B cell (primary cell): ENCODE results near the gene TNIK. TPM values are rescaled to one million over a fixed set of nuclear protein-coding genes. Genes with fewer than 3 reads are reported as not detected.

Experiments used
- ATAC-seq: fragments of 200-7000 bp; cut with Tn5 transposase; one replicate; pipeline ENCODE4 v1.10.0; 2021; ENCODE audit warnings: low read depth, mild to moderate bottlenecking, moderate number of reproducible peaks, moderate library complexity
- CTCF ChIA-PET: fragments of 350-600 bp; sonication (Branson Sonifier 250); formaldehyde crosslinking; loops from one replicate; lab custom pipeline; 2021; ENCODE audit warnings: antibody characterized with exemption, inconsistent platforms; lab: Charles Lee
- POLR2A ChIA-PET: fragments of 350-600 bp; sonication (Branson Sonifier 250); formaldehyde crosslinking; loops from one replicate; lab custom pipeline; 2021; ENCODE audit warnings: antibody characterized with exemption; lab: Charles Lee
- DNase-seq: peaks from one replicate; pipeline ENCODE4 v3.0.0; 2013
- H2AFZ ChIP-seq: 2 replicates; pipeline ENCODE4 v1.6.1; 2012; ENCODE audit warnings: mild to moderate bottlenecking, low read depth, low read length; ENCODE audit not compliant: insufficient read depth, poor library complexity, severe bottlenecking
- H3K27ac ChIP-seq, 2 donors: 1 replicate in 1 of 2; 2 replicates in 1 of 2; pipeline ENCODE4 v1.5.1; 2012 to 2013; ENCODE audit warnings: low read length in 2 of 2, mild to moderate bottlenecking in 2 of 2, moderate library complexity in 1 of 2
- H3K27me3 ChIP-seq, 4 experiments: fragments of 200-600 bp in 1 of 4; sonication (generic) in 1 of 4; replicated peaks in 1 of 4; 1 replicate in 2 of 4; 2 replicates in 2 of 4; pipeline versions ENCODE4 v1.6.1 to v1.7.0; 2013 to 2016; ENCODE audit warnings: low read length in 3 of 4, mild to moderate bottlenecking in 2 of 4, mixed read lengths in 1 of 4, moderate library complexity in 1 of 4; ENCODE audit not compliant: insufficient read depth in 4 of 4, control insufficient read depth in 3 of 4; ENCODE audit errors: control extremely low read depth in 1 of 4
- H3K36me3 ChIP-seq, 2 experiments: replicated peaks in 1 of 2; 1 replicate in 1 of 2; 2 replicates in 1 of 2; pipeline versions ENCODE4 v1.6.1 to v1.7.1; 2013; ENCODE audit warnings: low read length in 1 of 2; ENCODE audit not compliant: insufficient read depth in 2 of 2, control insufficient read depth in 1 of 2; ENCODE audit errors: control extremely low read depth in 1 of 2, extremely low read depth in 1 of 2
- H3K4me1 ChIP-seq, 2 donors: fragments of 200-600 bp in 1 of 2; sonication (generic) in 1 of 2; 1 replicate in 1 of 2; 2 replicates in 1 of 2; pipeline versions ENCODE4 v1.5.1 to v1.6.1; 2013 to 2017; ENCODE audit warnings: low read length in 2 of 2; ENCODE audit not compliant: control insufficient read depth in 2 of 2, insufficient read depth in 2 of 2
- H3K4me2 ChIP-seq: replicated peaks from 2 replicates; pipeline ENCODE3; 2012; ENCODE audit warnings: mild to moderate bottlenecking, low read depth, low read length; ENCODE audit not compliant: poor library complexity, severe bottlenecking
- H3K4me3 ChIP-seq, 5 experiments: fragments of 200-600 bp in 1 of 5; sonication (generic) in 1 of 5; 1 replicate in 3 of 5; 2 replicates in 2 of 5; pipeline versions ENCODE4 v1.5.1 to v1.7.0; 2011 to 2016; ENCODE audit warnings: low read length in 4 of 5, mild to moderate bottlenecking in 4 of 5, low read depth in 2 of 5, control low read depth in 1 of 5, moderate library complexity in 1 of 5; ENCODE audit not compliant: insufficient read depth in 1 of 5; ENCODE audit errors: control extremely low read depth in 1 of 5, extremely low read depth in 1 of 5
- H3K79me2 ChIP-seq: fragments of 200-600 bp; sonication (generic); one replicate; pipeline ENCODE4 v1.6.0; 2016; ENCODE audit warnings: low read length; ENCODE audit not compliant: control insufficient read depth, insufficient read depth
- H3K9ac ChIP-seq: fragments of 200-600 bp; sonication (generic); 2 replicates; pipeline ENCODE4 v1.6.1; 2017; ENCODE audit warnings: mild to moderate bottlenecking, low read length, moderate library complexity
- H3K9me3 ChIP-seq, 3 donors: one replicate each; pipeline versions ENCODE4 v1.6.1 to v1.7.1; 2013; ENCODE audit warnings: low read length in 2 of 3; ENCODE audit not compliant: control insufficient read depth in 2 of 3, insufficient read depth in 1 of 3; ENCODE audit errors: control extremely low read depth in 1 of 3
- H4K20me1 ChIP-seq: 2 replicates; pipeline ENCODE4 v1.6.0; 2012; ENCODE audit warnings: mild to moderate bottlenecking, low read length; ENCODE audit not compliant: insufficient read depth, control insufficient read depth, poor library complexity, severe bottlenecking
- H3K27ac Mint-ChIP-seq: one replicate; pipeline ENCODE4 v1.8.0; 2021; ENCODE audit warnings: mixed read lengths
- H3K27me3 Mint-ChIP-seq: one replicate; pipeline ENCODE4 v1.8.0; 2021; ENCODE audit warnings: mixed read lengths
- H3K4me1 Mint-ChIP-seq: one replicate; pipeline ENCODE4 v1.8.0; 2021; ENCODE audit warnings: mixed read lengths
- H3K4me3 Mint-ChIP-seq: one replicate; pipeline ENCODE4 v1.8.0; 2021; ENCODE audit warnings: mixed read lengths
- H3K9me3 Mint-ChIP-seq: one replicate; pipeline ENCODE4 v1.8.0; 2022; ENCODE audit warnings: mixed read lengths; ENCODE audit not compliant: insufficient read depth
- CTCF ChIP-seq: fragments of 200-600 bp; IDR thresholded peaks from one replicate; pipeline ENCODE4 v1.8.0; 2022; ENCODE audit warnings: antibody characterized with exemption, mild to moderate bottlenecking
- EZH2 ChIP-seq: IDR thresholded peaks from 2 replicates; pipeline ENCODE4 v1.6.1; 2012; ENCODE audit warnings: borderline replicate concordance, low read depth, mild to moderate bottlenecking, moderate library complexity, low read length; ENCODE audit not compliant: insufficient read depth, poor library complexity, severe bottlenecking
- WGBS: methylation state at CpG from one replicate; pipeline ENCODE4 v1.1.5; 2013; ENCODE audit warnings: missing lambda C conversion rate; ENCODE audit not compliant: insufficient coverage; 5-methylcytosine and 5-hydroxymethylcytosine counted together
- intact Hi-C: fragments of 100-400 bp; cut with micrococcal nuclease; formaldehyde crosslinking; loops from one replicate; pipeline ENCODE4 v1.10.0; 2022
- polyA plus RNA-seq: library from polyadenylated mRNA; depleted of rRNA; stranded (reverse); fragments of >200 nt; gene quantifications from 2 replicates; pipeline ENCODE4 v1.2.3, GENCODE V29; 2012
- total RNA-seq, 2 donors: library from RNA; stranded (reverse); fragments of 120-200 nt in 1 of 2; gene quantifications; 1 replicate in 1 of 2; 2 replicates in 1 of 2; pipeline versions ENCODE4 v1.2.3 to v1.2.4, GENCODE V29; 2013 to 2022

The TNIK gene
- total and polyA plus RNA-seq, 2 donors (not counting 1 experiment from before 2014, with no cell fraction given), result 0.66 to 7.7 TPM

DNA sequence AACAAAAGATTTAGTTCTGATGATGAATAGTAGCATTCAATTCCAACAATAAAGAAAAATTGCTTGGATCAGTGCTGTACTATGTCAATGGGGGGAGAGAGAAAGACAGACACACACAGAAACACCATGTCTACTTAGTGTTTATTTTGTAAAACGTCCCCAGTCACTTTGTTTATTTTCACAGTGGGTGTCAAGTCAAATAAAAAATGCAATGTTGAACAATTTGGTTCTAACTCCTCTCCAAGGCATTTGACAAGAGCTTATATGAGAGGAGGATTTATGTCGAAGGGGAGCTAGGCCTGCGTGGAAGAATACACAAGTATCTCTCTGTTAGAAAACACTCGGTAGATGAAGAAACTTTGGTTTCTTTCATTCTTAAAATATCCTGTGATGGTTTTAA is 232.0 kb downstream of the TNIK start:
- no peak for ATAC-seq
- no peaks in the 10 kb centered on the region for H3K79me2 ChIP-seq
- H3K9me3 ChIP-seq, result peaks cover 0 to 5% (median 0%) of the 10 kb centered on the region in 3 donors
- H3K4me3 Mint-ChIP-seq, result no peak overlapping the region
- no peak for TF ChIP-seq CTCF
- TF ChIP-seq EZH2, result no peak
- intact Hi-C loops, result no loop called here
- no peak overlapping the region for H2AFZ ChIP-seq
- no peak overlapping the region for H3K4me3 ChIP-seq
- no peak overlapping the region for H3K4me2 ChIP-seq
- H4K20me1 ChIP-seq, result no peaks in the 10 kb centered on the region
- H3K4me1 ChIP-seq, result no peaks in the 10 kb centered on the region
- H3K9me3 Mint-ChIP-seq, result peaks cover 2% of the 10 kb centered on the region
- DNase-seq, result no peak
- H3K27ac ChIP-seq, result no peak overlapping the region
- WGBS, result no CpG with 5 or more reads among the region's 4 CpGs
- no peak overlapping the region for H3K9ac ChIP-seq
- no peaks in the 10 kb centered on the region for H3K27me3 ChIP-seq
- CTCF ChIA-PET, result no interaction called here
- no peak overlapping the region for H3K27ac Mint-ChIP-seq
- H3K4me1 Mint-ChIP-seq, result no peaks in the 10 kb centered on the region
- no peaks in the 10 kb centered on the region for H3K36me3 ChIP-seq
- H3K27me3 Mint-ChIP-seq, result no peaks in the 10 kb centered on the region
- POLR2A ChIA-PET, result no interaction called here

DNA sequence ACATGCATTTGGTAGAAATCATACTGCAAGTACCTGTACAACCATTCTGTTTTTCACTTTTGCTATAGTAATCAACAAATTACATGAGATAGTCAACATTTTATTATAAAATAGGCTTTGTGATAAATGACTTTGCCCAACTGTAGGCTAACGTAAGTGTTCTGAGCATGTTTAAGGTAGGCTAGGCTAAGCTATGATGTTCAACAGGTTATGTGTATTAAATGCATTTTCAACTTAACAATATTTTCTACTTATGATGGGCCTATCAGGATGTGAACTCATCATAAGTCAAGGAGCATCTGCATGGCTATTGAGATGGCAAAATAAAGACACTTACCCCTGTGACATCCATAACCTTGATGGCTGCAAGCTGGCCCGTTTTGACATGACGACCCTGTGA is 232.4 kb downstream of the TNIK start:
- Mint-ChIP-seq H3K4me1 (no peaks in the 10 kb centered on the region), H3K27ac (no peak overlapping the region), H3K27me3 (no peaks in the 10 kb centered on the region), H3K9me3 (peaks cover 2% of the 10 kb centered on the region), H3K4me3 (no peak overlapping the region)
- H2AFZ ChIP-seq, result no peak overlapping the region
- H3K9me3 ChIP-seq, result peaks cover 0 to 5% (median 0%) of the 10 kb centered on the region in 3 donors
- DNase-seq (no peak), ATAC-seq (no peak)
- H3K4me3 ChIP-seq, result no peak overlapping the region
- ChIA-PET POLR2A (no interaction called here), CTCF (no interaction called here)
- no peak overlapping the region for H3K9ac ChIP-seq
- H3K4me2 ChIP-seq, result no peak overlapping the region
- no peaks in the 10 kb centered on the region for H4K20me1 ChIP-seq
- H3K27ac ChIP-seq, result no peak overlapping the region
- H3K27me3 ChIP-seq, result no peaks in the 10 kb centered on the region
- TF ChIP-seq EZH2, result no peak
- no peak for TF ChIP-seq CTCF
- H3K36me3 ChIP-seq, result no peaks in the 10 kb centered on the region
- no CpG with 5 or more reads among the region's 3 CpGs for WGBS
- intact Hi-C loops, result no loop called here
- no peaks in the 10 kb centered on the region for H3K4me1 ChIP-seq
- H3K79me2 ChIP-seq, result no peaks in the 10 kb centered on the region
